GM19438 (cell line): ENCODE measurements around the gene PACRG.

Source experiments
- ATAC-seq: cut with Tn5 transposase; IDR thresholded peaks from one replicate; pipeline ENCODE4 v1.9.1; 2021; ENCODE audit warnings: low read depth; ENCODE audit not compliant: unreplicated experiment

The PACRG gene

DNA sequence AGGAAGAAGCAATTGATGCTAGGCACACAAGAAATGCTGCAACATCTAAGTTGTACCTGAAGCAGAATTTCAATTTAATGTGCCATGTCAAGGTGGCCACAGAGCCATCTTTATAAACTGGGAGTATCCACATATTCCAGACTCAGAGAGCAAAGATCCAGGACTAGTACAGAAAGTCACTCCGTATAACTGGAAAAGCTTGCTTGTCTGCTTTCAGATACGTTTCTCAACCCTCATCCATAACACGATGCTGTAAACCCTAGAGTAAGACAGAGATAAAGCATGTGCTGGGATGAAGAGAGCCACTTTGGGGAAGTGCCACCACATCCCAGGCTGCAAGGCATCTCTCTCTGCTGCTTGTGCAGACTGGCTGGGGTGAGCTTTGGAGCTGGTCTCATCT is 134.7 kb downstream of the PACRG start:
- ATAC-seq, result no peak

DNA sequence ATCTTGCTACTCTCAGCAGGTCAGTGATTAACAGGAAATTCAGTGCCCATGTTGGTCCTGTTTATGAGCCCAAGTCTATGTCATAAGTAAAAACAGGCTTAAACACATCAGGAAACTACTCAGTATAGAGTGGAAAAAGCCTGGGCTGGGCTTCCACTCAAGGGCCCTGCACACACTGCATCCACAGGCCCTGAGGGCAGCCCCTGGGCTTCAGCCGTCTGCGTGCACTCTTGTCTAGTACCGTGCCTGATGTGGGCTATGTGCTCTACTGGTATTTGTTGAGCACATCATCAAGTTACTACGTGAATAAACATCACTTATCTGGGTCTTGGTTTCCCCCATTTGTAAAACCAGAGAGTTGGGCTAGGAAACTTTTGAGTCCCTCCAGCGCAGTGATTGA is 135.2 kb downstream of the PACRG start:
- ATAC-seq, result no peak

DNA sequence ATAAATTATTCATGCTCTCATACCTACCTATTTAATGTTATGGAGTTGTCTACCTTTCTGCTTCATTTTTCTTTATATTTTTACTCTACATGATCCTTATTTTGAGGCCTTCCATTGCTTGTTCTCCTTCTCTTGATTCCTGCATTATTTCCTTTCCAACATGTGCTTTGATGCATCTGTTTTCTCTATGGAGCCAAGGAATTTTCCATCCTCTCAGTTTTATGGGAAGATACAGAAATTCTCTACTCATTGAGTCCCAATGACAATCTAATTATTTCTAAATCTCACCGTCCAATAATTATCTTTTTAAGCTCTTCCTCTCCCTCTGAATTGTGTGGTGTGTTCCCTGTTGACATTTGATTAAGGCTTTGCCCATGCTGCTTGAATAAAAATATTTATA is 136.0 kb downstream of the PACRG start:
- ATAC-seq, result no peak

DNA sequence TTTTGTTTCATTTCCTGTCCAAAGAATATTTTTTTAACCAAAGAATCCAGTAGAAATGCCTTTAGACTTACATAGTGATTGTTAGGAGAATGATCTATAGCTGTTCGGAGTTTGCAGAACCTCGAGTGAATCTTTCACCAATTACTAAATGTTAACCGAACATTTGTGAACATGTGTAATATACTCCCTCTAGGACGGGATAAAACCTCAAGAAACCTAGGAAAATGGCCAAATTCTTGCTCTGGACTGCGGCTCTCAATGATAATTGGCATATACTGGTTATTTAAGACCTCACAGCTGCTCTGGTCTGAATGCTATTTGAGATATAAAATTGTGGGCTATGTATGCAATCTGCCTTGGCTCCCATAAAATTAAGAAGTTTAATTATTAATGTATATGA is 137.1 kb downstream of the PACRG start:
- no peak for ATAC-seq

DNA sequence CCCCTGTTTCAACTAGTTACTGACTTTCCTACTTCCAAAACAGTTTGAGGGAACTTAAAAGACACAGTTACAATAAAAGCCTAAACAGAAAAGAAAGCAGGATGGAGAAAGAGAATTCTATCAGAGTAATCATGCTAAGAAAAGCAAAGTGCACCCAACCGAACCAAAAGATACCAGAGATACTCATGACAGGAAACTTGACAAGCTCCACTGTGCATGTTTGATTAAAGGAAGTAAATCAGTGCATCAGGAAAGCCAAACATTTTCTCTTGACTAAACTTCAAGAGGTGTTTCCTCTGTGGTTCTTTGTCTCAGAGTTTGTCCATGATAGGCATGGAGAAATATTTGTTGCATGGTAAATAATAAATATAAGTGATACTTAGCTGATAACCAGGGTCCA is 138.9 kb downstream of the PACRG start:
- no peak for ATAC-seq

DNA sequence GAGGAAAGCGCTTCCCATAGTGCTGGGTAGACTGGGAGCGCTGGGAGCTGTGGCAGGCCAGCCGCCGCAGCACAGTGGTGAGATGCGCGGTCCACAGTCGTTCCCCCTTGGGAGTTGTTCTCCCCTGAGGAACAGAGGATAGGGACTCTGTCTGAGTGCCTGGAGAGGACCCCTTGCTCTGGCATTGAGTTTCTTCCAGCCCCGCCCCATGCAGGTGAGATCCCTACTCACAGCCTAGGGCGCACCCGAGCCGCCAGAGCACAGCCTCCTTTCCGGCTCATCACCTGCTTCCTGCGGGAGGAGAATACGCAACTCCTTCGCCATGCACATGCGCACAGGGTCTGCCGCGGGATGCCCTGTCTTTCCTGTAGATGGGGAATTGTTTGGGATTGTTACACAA is 140.6 kb downstream of the PACRG start:
- ATAC-seq, result no peak

DNA sequence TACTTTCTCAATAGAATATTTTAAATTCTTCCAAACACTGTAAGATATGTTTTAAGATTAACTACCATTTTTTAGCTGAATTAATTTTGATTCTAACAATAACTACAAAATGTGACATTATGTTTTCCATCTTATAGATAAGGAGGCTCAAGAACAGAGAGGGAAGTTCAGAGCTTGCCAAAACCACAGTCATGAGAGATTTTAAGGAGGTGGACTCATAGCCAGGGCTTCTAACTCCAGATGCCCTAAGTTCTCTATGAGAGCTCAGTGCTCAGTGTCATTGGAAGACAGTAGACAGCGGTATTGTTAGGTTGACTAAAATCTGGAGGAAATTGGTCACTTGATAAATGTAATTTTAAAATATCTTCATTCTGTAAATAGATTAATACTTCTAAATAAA is 144.2 kb downstream of the PACRG start:
- ATAC-seq, result no peak

DNA sequence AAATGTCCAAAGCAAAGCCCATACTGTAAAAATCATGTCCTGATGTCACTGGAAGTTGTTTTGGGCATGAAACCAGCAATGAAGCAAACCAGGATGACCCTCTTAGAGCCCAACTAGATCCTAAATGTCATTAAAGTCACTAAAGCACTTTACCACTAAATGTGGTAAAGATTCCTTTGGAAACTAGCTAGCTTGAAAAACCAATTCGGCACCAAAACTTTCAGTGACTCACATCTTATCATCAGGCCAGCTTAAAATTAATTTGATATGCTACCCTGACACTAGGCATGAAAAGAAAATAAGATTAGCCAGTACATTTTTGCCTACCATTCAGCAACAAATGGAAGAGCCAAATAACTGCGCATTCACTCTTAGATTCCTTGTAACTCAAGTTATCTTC is 145.8 kb downstream of the PACRG start:
- ATAC-seq, result no peak

DNA sequence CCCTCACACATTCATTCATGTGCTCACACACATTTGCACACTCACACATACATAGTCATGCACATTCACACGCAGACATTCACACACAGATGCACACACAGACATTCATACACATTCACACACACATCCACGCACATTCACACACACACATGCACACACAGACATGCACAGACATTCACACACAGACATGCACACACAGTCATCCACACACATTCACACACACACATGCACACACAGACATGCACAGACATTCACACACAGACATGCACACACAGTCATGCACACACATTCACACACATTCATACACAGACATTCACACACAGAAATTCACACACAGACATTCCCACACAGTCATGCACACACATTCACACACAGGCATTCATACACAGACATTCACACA is 147.3 kb downstream of the PACRG start:
- no peak for ATAC-seq

DNA sequence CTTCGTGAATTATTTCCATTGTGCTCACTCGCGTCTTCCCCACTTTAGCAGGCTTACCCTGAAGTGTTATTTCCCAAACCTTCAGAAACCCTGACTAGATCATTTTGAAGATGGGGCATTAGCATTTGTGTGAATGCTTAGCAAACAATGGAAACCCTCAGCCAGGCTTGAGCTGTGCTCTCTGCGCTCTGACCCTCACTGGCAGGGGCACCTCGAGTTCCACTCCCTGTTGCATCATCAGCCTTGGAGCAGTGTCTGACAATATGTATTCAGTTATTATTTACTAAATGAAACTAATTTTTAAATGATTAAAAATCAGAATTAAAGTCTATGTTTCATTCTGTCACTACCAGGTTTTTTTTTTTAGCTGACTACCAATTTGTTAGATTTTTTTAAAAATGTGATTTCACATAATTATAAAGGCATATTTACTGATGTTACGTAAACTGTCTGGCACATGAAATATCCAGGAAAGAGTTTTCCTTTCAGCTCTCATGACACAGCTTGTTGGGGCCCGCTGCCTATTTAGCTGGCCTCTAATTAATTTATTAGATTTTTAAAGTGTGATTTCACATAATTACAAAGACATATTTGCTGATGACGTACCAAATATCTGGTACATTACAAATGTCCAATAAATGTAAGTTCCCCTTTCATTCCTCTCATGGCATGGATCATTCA is 155.2 kb downstream of the PACRG start:
- ATAC-seq, result no peak

DNA sequence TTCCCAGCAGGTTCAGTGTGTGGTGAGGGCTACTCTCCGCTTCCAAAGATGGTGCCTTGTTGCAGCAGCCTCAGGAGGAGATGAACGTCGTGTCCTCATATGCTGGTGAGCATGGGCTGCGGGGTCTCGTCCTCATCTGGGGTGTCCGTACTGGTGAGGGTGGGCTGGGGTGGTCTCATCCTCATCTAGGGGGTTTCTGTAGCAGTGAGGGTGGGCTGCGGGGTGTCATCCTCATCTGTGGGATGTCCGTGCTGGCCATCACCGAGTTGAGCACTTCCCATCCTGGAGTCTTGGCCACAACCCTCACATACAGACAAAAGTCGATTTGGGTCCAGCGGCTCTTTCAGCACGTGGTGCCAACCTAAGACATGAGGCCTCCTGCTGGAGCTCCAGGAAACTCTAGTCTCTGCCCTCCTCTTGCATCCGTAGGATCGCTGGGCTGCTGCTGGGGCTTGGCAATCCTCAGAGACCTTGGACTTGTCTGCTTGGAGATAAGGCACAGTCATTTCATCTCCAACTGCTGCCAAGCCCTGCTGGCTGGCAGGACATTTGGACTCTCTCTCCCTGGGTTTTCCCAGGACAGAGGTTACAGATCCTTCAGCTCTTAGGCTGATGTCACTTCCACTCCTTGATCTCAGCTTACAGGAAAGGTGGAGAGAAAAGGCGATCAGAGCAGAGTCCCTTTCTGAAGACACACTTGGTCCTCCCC is 160.4 kb downstream of the PACRG start:
- ATAC-seq, result no peak

DNA sequence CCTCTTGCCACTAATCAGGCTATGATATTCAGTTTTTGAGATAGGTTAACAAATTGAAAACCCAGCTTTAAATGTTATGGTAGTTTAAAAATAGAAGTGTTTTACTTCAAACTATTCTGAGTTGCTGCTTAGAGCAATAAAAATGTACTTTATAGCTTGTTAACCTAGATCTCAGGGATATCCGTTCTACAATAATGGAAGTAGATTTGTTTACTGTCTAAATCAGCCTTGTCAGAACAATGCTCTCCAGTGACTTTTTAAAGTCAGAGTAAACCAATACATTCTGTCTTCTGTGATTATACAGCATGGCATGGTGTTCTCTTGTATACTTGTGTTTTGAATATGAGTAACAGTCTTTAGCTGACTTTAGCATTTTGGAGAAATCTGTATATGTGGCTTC is 161.5 kb downstream of the PACRG start:
- no peak for ATAC-seq

DNA sequence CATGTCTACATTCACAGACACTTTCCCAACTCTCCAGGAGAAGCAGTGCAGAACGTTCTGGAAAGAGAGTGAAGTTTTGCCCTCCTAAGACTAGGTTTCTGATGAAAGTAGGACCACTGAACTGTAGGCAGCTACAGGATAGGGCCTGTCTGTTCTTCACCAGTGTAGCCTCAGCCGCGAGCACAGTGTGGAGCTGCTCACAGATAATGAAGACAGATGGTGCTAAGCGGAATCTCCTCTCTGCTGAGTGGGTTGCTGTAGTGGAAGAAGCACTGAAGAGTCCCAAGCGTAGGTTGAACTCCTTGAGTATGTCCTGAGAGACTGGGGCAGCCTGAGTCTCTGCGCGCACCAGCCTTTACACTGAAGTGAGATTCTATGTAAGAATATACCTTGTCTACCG is 170.2 kb downstream of the PACRG start:
- no peak for ATAC-seq

DNA sequence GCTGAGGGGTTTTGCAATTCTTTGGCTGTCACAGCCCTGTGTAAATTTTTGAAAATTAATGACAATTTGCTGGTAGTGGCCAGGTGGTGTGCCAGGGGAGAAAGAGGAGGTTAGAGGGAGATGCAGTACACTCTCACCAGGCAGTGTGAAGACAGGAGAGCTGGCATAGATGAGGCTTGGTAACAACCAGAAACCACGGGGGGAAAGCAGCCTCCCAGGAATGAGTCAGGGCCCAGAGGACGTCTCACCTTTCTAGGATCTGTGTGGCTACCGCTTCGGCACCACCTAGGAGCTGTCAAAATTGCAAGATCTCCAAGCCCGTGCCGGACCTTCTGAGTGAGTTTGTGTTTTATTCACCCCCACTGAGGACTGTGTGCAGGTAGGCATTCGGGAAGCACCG is 171.4 kb downstream of the PACRG start:
- ATAC-seq, result no peak

DNA sequence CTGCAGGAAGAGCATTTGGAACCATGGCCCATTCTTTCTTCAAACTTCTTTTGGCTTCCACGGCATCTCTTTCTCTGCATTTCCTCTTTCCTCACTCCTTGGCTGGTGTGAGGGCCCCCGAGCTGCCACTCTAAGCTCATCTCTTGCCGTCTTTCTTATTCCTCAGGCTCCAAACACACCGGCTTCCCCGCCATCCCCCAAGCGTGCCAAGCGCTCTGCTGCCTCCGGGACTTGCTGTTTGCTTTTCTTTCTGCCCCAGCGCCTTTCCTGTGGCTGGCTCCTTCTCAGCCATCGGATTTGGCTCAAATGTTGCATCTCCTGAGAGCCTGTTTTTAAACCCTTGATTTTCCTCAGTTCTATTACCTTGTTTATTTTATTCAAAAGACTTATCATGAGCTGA is 172.7 kb downstream of the PACRG start:
- no peak for ATAC-seq

DNA sequence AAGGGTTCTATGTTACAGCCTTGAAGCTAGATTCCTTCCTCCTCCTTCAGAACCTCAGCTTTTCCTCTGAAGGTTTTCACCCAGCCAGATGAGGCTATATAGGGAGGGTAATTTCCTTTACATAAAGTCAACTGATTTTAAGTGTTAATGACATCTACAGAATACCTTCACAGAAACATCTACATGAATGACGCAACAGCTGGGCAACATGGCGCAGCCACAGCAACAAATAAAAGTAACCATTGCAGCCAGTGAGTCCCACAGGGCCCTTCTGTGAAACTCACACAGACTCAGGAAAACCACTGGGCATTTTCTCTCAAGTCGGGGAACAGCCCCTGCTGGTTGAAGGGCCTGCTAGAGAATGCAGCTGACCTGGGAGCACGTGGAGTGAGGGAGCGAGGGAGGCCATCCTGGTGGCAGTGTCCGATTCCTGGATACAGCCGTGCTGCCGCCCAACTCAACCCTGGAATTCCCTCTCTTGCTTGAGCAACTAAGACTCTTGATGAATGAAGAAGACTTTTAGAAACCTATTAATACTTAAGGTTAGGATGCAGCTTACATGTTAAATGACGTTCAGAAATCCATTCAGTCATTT is 176.4 kb downstream of the PACRG start:
- no peak for ATAC-seq

DNA sequence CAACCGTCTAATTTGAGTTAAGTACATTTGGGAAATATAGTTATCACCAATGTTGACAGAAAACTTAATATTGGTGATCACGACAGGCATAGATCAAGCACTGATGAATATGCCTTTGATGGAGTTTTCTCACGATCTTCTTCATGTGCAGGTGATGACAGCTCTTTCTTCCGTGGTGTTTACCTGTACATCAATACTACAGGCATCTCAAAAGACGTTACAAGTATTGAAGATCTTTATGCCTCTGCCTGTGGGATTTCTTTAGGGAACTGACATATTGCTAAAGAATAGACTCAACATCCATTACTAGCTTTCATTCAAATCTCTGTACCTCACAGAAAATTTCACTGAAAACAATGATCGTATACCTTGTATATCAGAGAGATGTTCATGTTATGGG is 178.7 kb downstream of the PACRG start:
- no peak for ATAC-seq

DNA sequence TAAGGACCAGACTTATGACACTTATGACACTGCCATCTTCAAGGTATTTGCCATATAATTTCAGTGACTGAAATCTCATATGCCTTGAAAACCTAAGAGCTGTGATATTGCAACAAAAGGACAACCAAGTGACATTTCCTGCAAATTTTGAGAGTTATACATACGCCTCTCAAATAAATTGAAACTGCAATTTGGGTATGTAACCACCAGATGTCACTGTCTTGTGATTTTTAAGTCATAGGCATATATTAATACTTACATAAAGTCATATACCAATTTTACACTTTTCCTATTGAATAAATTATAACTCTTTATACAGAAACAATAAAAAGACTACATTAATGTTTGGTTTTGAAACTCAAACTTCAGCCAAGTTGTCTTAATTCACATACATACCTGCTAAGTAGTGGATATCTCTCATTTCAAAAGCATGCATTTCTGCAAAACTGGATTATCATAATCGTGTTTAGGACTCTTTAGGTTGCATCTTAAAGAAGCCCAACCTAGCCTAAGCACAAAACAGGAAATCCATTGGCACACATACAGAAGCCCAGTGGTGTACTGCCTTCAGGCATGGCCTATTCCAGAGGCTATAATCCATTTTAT is 180.2 kb downstream of the PACRG start:
- ATAC-seq, result no peak

DNA sequence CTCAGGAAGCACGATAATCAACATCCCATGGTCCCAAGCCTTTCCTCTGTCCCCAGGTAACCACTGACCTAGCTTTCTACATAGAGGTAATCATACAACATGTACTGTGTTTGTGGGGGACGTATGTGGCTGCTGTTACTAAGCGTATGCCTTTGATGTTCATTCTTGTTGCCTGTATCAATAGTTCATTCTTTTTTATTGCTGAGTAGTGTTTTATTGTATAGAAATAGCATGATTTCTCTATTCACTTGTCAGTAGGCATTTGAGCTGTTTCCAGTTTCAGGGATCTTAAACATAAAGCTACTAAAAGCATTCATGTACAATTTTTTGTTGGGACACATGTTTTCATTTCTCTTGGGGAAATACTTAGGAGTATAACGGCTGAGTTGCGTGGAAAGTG is 185.4 kb downstream of the PACRG start:
- no peak for ATAC-seq

DNA sequence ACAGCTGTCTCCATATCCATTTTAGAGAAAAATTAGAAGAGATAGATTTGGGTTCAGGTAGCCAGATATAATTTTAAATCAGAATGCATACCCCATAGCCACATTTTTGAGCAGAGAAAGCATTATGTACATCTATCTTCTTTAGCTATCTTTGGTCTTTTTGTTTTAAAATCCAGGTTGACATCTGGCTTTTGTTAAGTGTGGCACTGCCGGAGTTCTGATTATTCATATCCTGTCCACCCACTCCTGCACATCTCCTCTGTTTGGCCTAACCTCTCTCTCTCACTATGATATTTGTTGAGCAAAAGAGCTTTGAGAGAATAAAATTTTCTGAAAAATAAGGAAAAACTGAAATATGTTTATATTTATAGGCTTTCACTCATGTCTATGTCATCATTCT is 189.7 kb downstream of the PACRG start:
- ATAC-seq, result no peak

DNA sequence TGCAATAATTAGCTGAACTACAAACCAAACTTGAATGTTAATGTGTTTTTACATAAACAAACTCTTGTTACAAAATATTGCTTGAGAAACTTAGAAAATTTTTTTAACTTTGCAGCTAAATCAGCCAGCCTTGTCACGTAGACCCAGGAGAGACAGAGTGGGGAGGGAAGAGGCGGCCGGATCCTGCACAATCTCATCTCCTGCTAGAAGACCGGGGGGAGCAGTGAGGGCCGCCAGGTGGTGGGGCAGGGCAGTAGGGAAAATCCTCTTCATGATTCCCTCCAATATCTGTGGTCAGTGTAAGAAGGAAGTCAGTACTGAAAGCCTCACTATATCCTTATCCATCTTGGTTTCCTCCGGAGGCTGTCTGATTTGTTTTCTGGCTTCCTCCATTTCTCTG is 193.3 kb downstream of the PACRG start:
- no peak for ATAC-seq

DNA sequence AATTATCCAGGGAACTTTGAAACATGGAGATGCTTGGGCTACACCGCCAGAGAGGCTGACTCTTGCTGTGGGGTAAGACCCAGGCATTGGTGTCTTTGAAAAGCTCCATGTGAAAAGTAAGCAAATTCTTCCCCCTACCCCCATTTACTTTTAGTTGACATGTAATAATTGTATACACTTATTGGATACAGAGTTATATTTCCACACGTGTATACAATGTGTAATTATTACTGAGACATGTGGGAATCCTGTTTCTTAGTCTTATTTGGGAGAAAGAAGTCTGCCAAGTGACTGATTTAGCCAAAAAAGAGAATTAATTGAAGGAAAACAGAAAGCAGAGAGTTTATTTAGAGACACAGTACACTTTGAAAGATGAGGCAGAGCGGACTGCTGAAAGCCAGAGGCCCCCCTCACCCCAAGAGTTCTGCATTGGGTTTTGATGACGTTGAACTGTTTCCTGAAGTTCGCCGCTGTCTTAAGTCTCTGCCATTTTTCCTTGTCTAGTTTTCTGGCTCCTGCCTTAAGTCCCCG is 193.8 kb downstream of the PACRG start:
- no peak for ATAC-seq
